CD4-positive, alpha-beta memory T cell (primary cell): ENCODE measurements around the gene TEDC2. TPM values are rescaled to one million over a fixed set of nuclear protein-coding genes. Genes with fewer than 3 reads are reported as not detected.

Experiments
- CTCF ChIA-PET: fragments of 350-600 bp; sonication (Branson Sonifier 250); formaldehyde crosslinking; loops from one replicate; lab custom pipeline; 2021; ENCODE audit warnings: inconsistent platforms; ENCODE audit not compliant: partially characterized antibody; lab: Charles Lee
- POLR2A ChIA-PET: fragments of 350-600 bp; sonication (Branson Sonifier 250); formaldehyde crosslinking; loops from one replicate; lab custom pipeline; 2021; ENCODE audit not compliant: partially characterized antibody; lab: Charles Lee
- DNase-seq, 5 donors: peaks; one replicate each; pipeline versions ENCODE4 v3.0.0 to v3.0.0-alpha.2; 2020 to 2022; ENCODE audit warnings: mixed read lengths in 1 of 5
- H3K27ac ChIP-seq: one replicate; pipeline ENCODE4 v1.7.0; 2013; ENCODE audit warnings: low read depth, low read length
- H3K27me3 ChIP-seq: 2 replicates; pipeline ENCODE4 v1.7.0; 2013; ENCODE audit warnings: mild to moderate bottlenecking, low read length, moderate library complexity; ENCODE audit not compliant: insufficient read depth
- H3K36me3 ChIP-seq: 2 replicates; pipeline ENCODE4 v1.7.0; 2013; ENCODE audit warnings: mild to moderate bottlenecking, low read length, moderate library complexity; ENCODE audit not compliant: insufficient read depth
- H3K4me1 ChIP-seq: 2 replicates; pipeline ENCODE4 v1.7.0; 2013; ENCODE audit warnings: mild to moderate bottlenecking, low read length, moderate library complexity; ENCODE audit not compliant: insufficient read depth
- H3K4me3 ChIP-seq, 2 donors: one replicate each; pipeline ENCODE4 v1.7.0; 2013; ENCODE audit warnings: low read length in 2 of 2, mild to moderate bottlenecking in 1 of 2
- H3K9me3 ChIP-seq, 2 donors: one replicate each; pipeline ENCODE4 v1.7.0; 2013; ENCODE audit warnings: low read length in 2 of 2, control low read depth in 1 of 2; ENCODE audit not compliant: control insufficient read depth in 1 of 2
- H3K27ac Mint-ChIP-seq, 7 donors: one replicate each; pipeline ENCODE4 v1.8.0; 2020 to 2021; ENCODE audit warnings: mixed read lengths in 7 of 7, mild to moderate bottlenecking in 6 of 7, inconsistent platforms in 3 of 7, moderate library complexity in 3 of 7
- H3K27me3 Mint-ChIP-seq, 2 donors: one replicate each; pipeline ENCODE4 v1.8.0; 2020 to 2021; ENCODE audit warnings: mixed read lengths in 2 of 2
- H3K36me3 Mint-ChIP-seq, 2 donors: one replicate each; pipeline ENCODE4 v1.8.0; 2020 to 2021; ENCODE audit warnings: mixed read lengths in 2 of 2, inconsistent platforms in 1 of 2, mild to moderate bottlenecking in 1 of 2
- H3K4me1 Mint-ChIP-seq, 4 donors: one replicate each; pipeline ENCODE4 v1.8.0; 2020 to 2021; ENCODE audit warnings: mixed read lengths in 4 of 4, mild to moderate bottlenecking in 1 of 4
- H3K4me3 Mint-ChIP-seq, 8 donors: one replicate each; pipeline ENCODE4 v1.8.0; 2020 to 2021; ENCODE audit warnings: mixed read lengths in 8 of 8, mild to moderate bottlenecking in 7 of 8, moderate library complexity in 6 of 8, inconsistent platforms in 3 of 8
- H3K9me3 Mint-ChIP-seq, 8 donors: one replicate each; pipeline ENCODE4 v1.8.0; 2020 to 2021; ENCODE audit warnings: mixed read lengths in 8 of 8, mild to moderate bottlenecking in 5 of 8, inconsistent platforms in 3 of 8, moderate library complexity in 1 of 8
- intact Hi-C: fragments of 100-400 bp; cut with micrococcal nuclease; formaldehyde crosslinking; loops from one replicate; pipeline ENCODE4 v1.15.1; 2023
- polyA plus RNA-seq, 2 donors: library from polyadenylated mRNA; unstranded; fragments of 300-500 nt; fragmentation: Illumina TruSeq; gene quantifications; one replicate each; pipeline ENCODE4 v1.2.3, GENCODE V29; 2021
- total RNA-seq, 2 experiments: library from RNA; stranded (reverse); gene quantifications; one replicate each; pipeline ENCODE4 v1.2.3, GENCODE V29; 2021

Gene TEDC2
- total and polyA plus RNA-seq, 4 experiments from 2014 or later = 0.44 to 0.55 (median 0.44) TPM; not detected in 1

DNA sequence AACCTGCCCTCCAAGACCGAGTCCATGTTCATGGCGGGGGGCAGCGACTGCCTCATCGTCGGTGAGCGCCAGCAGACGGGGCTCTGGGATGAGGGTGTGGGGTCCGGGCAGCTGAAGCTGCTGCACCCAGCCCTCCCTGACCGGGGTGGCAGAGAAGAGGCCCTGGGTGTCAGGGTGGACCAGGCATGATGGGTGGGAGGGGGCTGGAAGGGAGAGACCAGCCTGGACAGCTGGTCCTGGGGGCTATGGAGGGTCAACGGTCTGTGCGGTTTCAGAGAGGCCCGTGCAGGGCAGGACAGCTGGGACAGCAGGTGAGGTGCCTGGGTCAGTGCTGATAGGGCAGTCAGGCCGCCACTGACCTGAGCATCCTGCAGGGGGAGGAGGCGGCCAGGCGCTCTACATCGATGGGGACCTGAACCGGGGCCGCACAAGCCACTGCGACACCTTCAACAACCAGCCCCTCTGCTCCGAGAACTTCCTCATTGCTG lies 40.6 kb downstream of the TEDC2 start:
- DNase-seq = no peak
- CTCF ChIA-PET = interaction anchor here (1.1 to 4.4 kb wide), 8 partner anchors 9 to 306 kb away, joined by 3 to 26 read pairs (median 4); partner anchors contain the start of genes CCNF and TBC1D24
- Histone ChIP-seq H3K27ac (no peak overlapping the region), H3K4me1 (no peaks in the 10 kb centered on the region), H3K4me3 (no peak overlapping the region), H3K36me3 (no peaks in the 10 kb centered on the region), H3K27me3 (no peaks in the 10 kb centered on the region), H3K9me3 (no peaks in the 10 kb centered on the region)
- H3K4me1 Mint-ChIP-seq = no peaks in the 10 kb centered on the region
- no peaks in the 10 kb centered on the region for H3K27me3 Mint-ChIP-seq
- intact Hi-C loops = loop anchor here (2.0 kb wide), 1 partner anchor 26 kb away; the partner anchor contains the start of gene TBC1D24
- H3K9me3 Mint-ChIP-seq = no peaks in the 10 kb centered on the region
- H3K36me3 Mint-ChIP-seq = peaks cover 5 to 6% of the 10 kb centered on the region in 2 donors
- H3K27ac Mint-ChIP-seq = no peak overlapping the region
- POLR2A ChIA-PET = interaction anchor here (1.0 to 2.3 kb wide), 4 partner anchors 32 to 345 kb away, joined by 4 to 8 read pairs (median 6); partner anchors contain the start of genes ABCA3 and TRAF7
- no peak overlapping the region for H3K4me3 Mint-ChIP-seq

DNA sequence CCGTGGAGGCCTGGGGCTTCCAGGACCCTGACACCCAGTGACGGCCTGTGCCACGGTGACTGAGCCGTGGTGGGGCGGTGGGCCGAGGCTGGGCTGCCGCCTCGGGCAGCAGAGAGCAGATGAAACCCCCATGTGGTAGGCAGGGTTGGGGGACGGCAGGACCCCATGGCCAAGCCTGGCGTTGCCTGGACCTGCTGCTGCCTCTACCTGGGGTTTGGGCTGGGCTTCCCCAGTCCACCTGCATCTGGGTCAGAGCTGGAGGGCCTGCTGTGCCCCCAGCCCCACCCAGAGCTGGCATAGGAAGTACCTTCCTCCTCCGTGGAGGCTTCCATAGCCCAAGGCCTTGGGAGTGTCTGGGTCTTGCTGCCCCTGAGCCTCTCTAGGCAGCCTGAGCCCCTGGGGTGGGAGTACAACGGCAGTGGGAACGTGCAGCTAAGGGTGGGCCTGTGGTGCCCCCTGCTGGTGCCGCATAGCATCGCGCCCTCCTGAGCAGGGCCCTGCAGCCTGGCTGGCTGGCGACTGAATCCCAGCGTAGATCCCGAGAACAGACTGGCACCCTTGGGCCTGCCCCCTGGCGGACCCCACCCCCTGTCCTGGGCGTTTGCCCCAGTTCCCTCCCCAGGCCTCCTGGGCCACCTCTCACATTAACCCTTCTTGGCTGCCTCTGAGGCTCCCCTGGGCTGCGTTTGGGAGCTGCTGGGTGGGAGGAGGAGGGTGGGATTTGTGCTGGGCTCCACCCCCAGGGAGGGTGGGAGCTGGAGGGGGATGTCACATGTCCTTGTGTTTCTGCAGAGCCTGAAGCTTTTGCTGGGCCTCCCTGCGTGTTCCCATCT lies 41.2 kb downstream of the TEDC2 start:
- peak; percentile 73 to 81 (median 75) for DNase-seq
- CTCF ChIA-PET = interaction anchor here (0.6 to 2.8 kb wide), 10 partner anchors 9 to 346 kb away, joined by 3 to 26 read pairs (median 4); partner anchors contain the start of genes CCNF, TBC1D24 and TRAF7
- no peaks in the 10 kb centered on the region for H3K4me1 Mint-ChIP-seq
- H3K36me3 Mint-ChIP-seq = peaks cover 5 to 6% of the 10 kb centered on the region in 2 donors
- no peaks in the 10 kb centered on the region for H3K27me3 ChIP-seq
- H3K36me3 ChIP-seq = no peaks in the 10 kb centered on the region
- no peaks in the 10 kb centered on the region for H3K27me3 Mint-ChIP-seq
- POLR2A ChIA-PET = interaction anchor here (1.0 to 2.3 kb wide), 4 partner anchors 32 to 346 kb away, joined by 4 to 8 read pairs (median 6); partner anchors contain the start of genes ABCA3 and TRAF7
- no peak overlapping the region for H3K4me3 ChIP-seq
- no peak overlapping the region for H3K27ac Mint-ChIP-seq
- no peak overlapping the region for H3K27ac ChIP-seq
- no peaks in the 10 kb centered on the region for H3K4me1 ChIP-seq
- H3K4me3 Mint-ChIP-seq = no peak overlapping the region
- H3K9me3 ChIP-seq = no peaks in the 10 kb centered on the region
- H3K9me3 Mint-ChIP-seq = no peaks in the 10 kb centered on the region
- intact Hi-C loops = loop anchor here (1.0 to 2.0 kb wide), 3 partner anchors 26 to 161 kb away; partner anchors contain the start of genes ABCA3 and TBC1D24

- no peaks in the 10 kb centered on the region for H3K4me1 Mint-ChIP-seq
- no peak for DNase-seq
- Histone ChIP-seq H3K27ac (no peak overlapping the region), H3K9me3 (no peaks in the 10 kb centered on the region), H3K4me3 (no peak overlapping the region), H3K27me3 (no peaks in the 10 kb centered on the region), H3K36me3 (no peaks in the 10 kb centered on the region), H3K4me1 (no peaks in the 10 kb centered on the region)
- H3K9me3 Mint-ChIP-seq = no peaks in the 10 kb centered on the region
- ChIA-PET POLR2A (interaction anchor here (1.4 to 2.3 kb wide), 2 partner anchors 162 to 308 kb away, joined by 6 to 8 read pairs; partner anchors contain the start of gene ABCA3), CTCF (interaction anchor here (0.6 to 2.8 kb wide), 9 partner anchors 8 to 347 kb away, joined by 3 to 26 read pairs (median 4); partner anchors contain the start of genes CCNF, TBC1D24 and TRAF7)
- no peaks in the 10 kb centered on the region for H3K27me3 Mint-ChIP-seq
- intact Hi-C loops = loop anchor here (1.0 to 2.0 kb wide), 3 partner anchors 27 to 162 kb away; partner anchors contain the start of genes ABCA3 and TBC1D24
- H3K4me3 Mint-ChIP-seq = no peak overlapping the region
- H3K27ac Mint-ChIP-seq = peak overlapping the region in 1 of 7 donors; percentile 1
- H3K36me3 Mint-ChIP-seq = peaks cover 5 to 6% of the 10 kb centered on the region in 2 donors
These were observed 42.3 kb downstream of the TEDC2 start for GRCh38 chr16:2501946-2502895.

- H3K36me3 Mint-ChIP-seq = no peaks in the 10 kb centered on the region
- H3K9me3 Mint-ChIP-seq = no peaks in the 10 kb centered on the region
- no peak for DNase-seq
- Histone ChIP-seq H3K9me3 (no peaks in the 10 kb centered on the region), H3K4me1 (no peaks in the 10 kb centered on the region), H3K36me3 (no peaks in the 10 kb centered on the region), H3K27me3 (no peaks in the 10 kb centered on the region), H3K27ac (no peak overlapping the region), H3K4me3 (no peak overlapping the region)
- no peak overlapping the region for H3K4me3 Mint-ChIP-seq
- ChIA-PET CTCF (no interaction called here), POLR2A (no interaction called here)
- H3K27me3 Mint-ChIP-seq = no peaks in the 10 kb centered on the region
- H3K4me1 Mint-ChIP-seq = no peaks in the 10 kb centered on the region
- intact Hi-C loops = no loop called here
- no peak overlapping the region for H3K27ac Mint-ChIP-seq
These were observed 45.8 kb downstream of the TEDC2 start for GRCh38 chr16:2505695-2506094.

DNA sequence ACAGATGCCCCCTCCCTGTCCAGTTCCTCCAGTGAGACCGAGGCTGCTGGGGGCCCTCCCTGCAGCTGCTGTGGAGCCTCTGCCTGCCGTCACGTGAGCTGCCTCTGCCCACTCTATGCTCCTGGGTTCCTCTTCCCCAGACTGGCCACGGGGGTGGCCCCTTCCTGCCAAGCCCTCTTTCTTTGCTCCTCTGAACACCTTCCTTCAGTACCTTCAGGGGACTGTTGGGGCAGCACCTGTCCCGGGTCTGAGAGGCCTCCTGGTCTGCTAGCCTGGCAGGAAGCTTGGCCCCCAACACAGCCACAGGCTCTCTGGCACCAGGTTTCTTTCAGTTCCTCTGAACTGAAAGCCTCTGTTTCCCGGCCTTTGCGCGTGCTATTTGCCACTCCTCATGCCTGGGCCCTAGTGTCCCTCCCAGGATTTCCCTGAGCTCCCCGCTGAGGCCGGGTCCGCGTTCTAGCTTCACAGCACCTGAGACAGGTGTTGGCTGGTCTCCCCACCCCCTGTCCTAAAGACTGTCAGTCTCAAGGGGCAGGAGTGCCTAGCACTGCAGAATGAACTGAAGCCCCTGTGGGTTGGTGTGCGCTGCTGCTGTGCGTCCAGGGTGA lies 47.2 kb downstream of the TEDC2 start:
- intact Hi-C loops = no loop called here
- Histone ChIP-seq H3K27ac (no peak overlapping the region), H3K36me3 (no peaks in the 10 kb centered on the region), H3K9me3 (no peaks in the 10 kb centered on the region), H3K4me1 (no peaks in the 10 kb centered on the region), H3K27me3 (no peaks in the 10 kb centered on the region), H3K4me3 (no peak overlapping the region)
- ChIA-PET CTCF (interaction anchor here (0.6 kb wide), 1 partner anchor 486 kb away, joined by 3 read pairs; no protein-coding TSS in a partner anchor), POLR2A (no interaction called here)
- Mint-ChIP-seq H3K4me3 (no peak overlapping the region), H3K9me3 (no peaks in the 10 kb centered on the region), H3K27me3 (no peaks in the 10 kb centered on the region), H3K36me3 (no peaks in the 10 kb centered on the region), H3K4me1 (peaks cover 0 to 2% (median 1%) of the 10 kb centered on the region in 4 donors), H3K27ac (peak overlapping the region in 1 of 7 donors; percentile 73)
- DNase-seq = no peak

- H3K27ac Mint-ChIP-seq = no peak overlapping the region
- ChIA-PET POLR2A (no interaction called here), CTCF (no interaction called here)
- H3K9me3 Mint-ChIP-seq = no peaks in the 10 kb centered on the region
- no peaks in the 10 kb centered on the region for H3K36me3 Mint-ChIP-seq
- Histone ChIP-seq H3K27me3 (no peaks in the 10 kb centered on the region), H3K4me3 (no peak overlapping the region), H3K27ac (no peak overlapping the region), H3K9me3 (no peaks in the 10 kb centered on the region), H3K36me3 (no peaks in the 10 kb centered on the region), H3K4me1 (no peaks in the 10 kb centered on the region)
- peaks cover 0 to 8% (median 5%) of the 10 kb centered on the region in 4 donors for H3K4me1 Mint-ChIP-seq
- peak in 1 of 5 donors; percentile 29 for DNase-seq
- H3K27me3 Mint-ChIP-seq = no peaks in the 10 kb centered on the region
- H3K4me3 Mint-ChIP-seq = no peak overlapping the region
- intact Hi-C loops = no loop called here
These were observed 47.8 kb downstream of the TEDC2 start for GRCh38 chr16:2507665-2508064.
